ENCODE data around the gene NAA50.

NAA50 gene

DNA sequence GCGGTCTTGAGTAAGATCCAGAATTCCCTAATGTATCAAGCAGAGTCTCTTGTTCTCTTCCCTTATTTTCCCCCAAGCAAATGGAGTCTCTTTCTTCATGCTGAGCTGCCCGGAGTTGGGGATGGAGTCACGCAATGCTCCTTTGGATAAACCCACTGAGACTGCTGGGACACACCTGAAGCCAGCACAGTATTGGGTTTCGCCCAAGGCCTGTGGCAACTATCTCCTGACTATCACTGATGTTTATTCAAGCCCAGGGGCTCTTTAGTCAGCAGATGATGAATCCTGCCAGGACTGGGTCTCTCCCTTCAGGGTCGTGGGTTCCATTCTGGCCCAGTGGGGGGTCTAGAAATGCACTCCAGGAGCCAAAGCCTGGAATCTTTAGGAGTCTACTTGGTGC is 60.9 kb downstream of the NAA50 start:
- no peak for FAIRE-seq

- no peak for FAIRE-seq
Measured at GRCh38 chr3:113684271-113684819, 61.7 kb downstream of the NAA50 start.

DNA sequence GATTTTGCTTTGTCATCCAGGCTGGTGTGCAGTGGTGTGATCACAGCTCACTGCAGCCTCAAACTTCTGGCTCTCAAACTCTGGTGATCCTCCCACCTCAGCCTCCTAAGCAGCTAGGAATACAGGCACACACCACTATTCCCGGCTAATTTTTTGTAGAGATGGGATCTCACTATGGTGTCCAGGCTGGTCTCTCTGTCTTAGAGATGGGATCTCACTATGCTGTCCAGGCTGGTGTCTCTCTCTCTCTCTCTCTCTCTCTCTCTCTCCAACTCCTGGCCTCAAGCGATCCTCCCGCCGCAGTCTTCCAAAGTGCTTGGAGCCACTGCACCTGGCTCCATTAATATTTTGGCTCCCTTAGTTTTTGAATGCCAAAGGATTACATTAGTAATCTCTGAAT is 67.3 kb downstream of the NAA50 start:
- no peak for FAIRE-seq

DNA sequence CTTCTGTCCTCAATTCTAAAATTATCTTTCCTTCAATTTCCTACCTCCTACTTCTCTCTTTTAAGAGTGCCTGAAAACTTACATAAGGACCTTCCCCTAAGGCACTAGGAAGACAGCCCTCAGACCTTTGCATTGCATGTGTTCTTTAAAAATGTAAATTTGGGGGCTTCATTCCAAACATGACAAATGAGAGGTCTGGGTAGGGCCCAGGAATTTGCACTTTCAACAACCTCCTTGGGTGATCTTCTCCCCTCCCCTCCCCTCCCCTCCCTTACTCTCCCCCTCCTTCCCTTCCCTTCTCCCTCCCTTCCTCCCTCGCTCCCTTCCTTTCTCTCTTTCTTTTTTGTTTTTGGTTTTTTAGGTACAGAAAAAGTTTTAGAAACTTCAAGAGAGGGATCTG is 68.3 kb downstream of the NAA50 start:
- no peak for FAIRE-seq

DNA sequence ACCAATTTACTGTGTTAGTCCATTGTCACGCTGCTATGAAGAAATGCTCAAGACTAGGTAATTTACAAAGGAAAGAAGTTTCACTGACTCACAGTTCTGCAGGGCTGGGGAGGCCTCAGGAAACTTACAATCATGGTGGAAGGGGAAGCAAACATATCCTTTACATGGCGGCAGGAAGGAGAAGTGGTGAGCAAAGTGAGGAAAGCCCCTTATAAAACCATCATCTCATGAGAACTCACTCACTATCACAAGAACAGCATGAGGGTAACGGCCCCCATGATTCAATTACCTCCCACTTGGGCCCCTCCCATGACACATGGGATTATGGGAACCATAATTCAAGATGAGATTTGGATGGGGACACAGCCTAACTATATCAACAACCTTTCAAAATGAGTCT is 69.8 kb downstream of the NAA50 start:
- no peak for FAIRE-seq

DNA sequence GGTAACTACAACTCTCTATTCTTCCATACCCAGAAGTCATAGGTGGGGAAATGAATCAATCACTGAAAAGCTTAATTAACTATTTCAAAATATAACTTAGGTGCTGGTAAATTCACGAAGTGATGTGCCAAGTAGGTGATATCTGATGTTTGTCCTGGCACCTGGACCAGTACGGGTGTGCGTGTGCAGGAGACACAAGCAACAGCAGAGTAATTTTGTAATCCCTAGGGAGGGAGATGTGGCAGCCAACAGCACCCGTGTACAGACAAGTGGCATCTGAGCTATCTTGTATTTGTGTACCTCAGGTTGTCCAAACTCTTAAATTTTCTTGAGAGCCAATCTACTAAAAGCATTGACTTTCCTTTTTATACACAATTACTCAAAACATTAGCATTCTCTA is 72.5 kb downstream of the NAA50 start:
- FAIRE-seq = no peak

DNA sequence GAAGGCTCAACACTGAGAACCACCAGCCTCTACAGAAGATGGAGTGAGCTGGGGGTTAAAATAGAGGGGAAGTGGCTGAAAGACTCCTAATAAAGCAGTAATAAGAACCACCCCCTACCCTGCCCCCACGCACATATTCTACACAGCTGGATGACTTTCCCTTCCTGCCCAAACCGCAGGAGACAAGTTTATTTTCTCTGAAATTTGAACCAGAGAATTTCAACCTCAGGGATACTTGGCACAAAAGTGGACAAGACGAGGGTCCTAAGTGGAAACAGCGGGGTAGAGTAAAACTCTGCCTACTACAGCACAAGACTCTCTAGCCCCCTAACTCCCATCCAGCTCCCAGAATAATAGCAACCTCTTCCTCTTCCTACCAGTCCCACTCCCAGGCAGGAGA is 78.0 kb downstream of the NAA50 start:
- no peak for FAIRE-seq

Measured in colon (tissue), 2 donors.